HepG2 (cell line): ENCODE measurements around the gene SND1. TPM values are rescaled to one million over a fixed set of nuclear protein-coding genes. Genes with fewer than 3 reads are reported as not detected.

ENCODE experiments used
- ATAC-seq: fragments of 200-7000 bp; cut with Tn5 transposase; 3 replicates; pipeline ENCODE4 v1.9.1; 2020; ENCODE audit warnings: mild to moderate bottlenecking, moderate library complexity
- BruUV-seq: library from RNA; stranded (reverse); fragments of 400-500 nt; replicated peaks from 2 replicates; lab custom pipeline; 2021; lab: Mats Ljungman, UMichigan
- CTCF ChIA-PET: fragments of 300-600 bp; formaldehyde crosslinking; extraction: SDS; loops from one replicate; lab custom pipeline; 2021; ENCODE audit warnings: low total read pairs, inconsistent platforms, low intra/inter-chr PET ratio; lab: Yijun Ruan, JAX
- POLR2A ChIA-PET: fragments of 350-600 bp; sonication (Branson Sonifier 250); formaldehyde crosslinking; loops from one replicate; lab custom pipeline; 2020; ENCODE audit warnings: antibody characterized with exemption, inconsistent platforms; lab: Yijun Ruan, JAX
- DNase-seq: peaks from one replicate; pipeline ENCODE4 v3.0.0-alpha.2; 2015; ENCODE audit warnings: low spot score
- FAIRE-seq: peaks from 3 replicates; lab custom pipeline; 2011; peaks lifted over from hg19 to GRCh38; lab: Jason Lieb, UNC
- H2AFZ ChIP-seq: one replicate; pipeline ENCODE4 v1.6.1; 2011; ENCODE audit warnings: low read length, inconsistent platforms
- H3K27ac ChIP-seq: fragments of 300-600 bp; 3 replicates; pipeline ENCODE4 v1.8.0; 2011; ENCODE audit warnings: mixed run types, mild to moderate bottlenecking, mixed read lengths, low read length, inconsistent platforms; ENCODE audit not compliant: insufficient read depth; ENCODE audit errors: extremely low read length
- H3K27me3 ChIP-seq, 2 experiments: fragments of 200-600 bp in 1 of 2; 2 replicates in 1 of 2; 3 replicates in 1 of 2; pipeline versions ENCODE4 v1.6.0 to v1.8.0; 2011; ENCODE audit warnings: low read length in 2 of 2, mild to moderate bottlenecking in 2 of 2, moderate library complexity in 2 of 2, inconsistent platforms in 1 of 2; ENCODE audit not compliant: insufficient read depth in 2 of 2, control insufficient read depth in 1 of 2
- H3K36me3 ChIP-seq, 2 experiments: fragments of 200-600 bp in 1 of 2; replicated peaks in 1 of 2; 2 replicates in 1 of 2; 3 replicates in 1 of 2; pipeline versions ENCODE4 v1.5.1 to v1.8.0; 2011; ENCODE audit warnings: low read length in 2 of 2, inconsistent platforms in 1 of 2; ENCODE audit not compliant: insufficient read depth in 2 of 2, control insufficient read depth in 1 of 2
- H3K4me1 ChIP-seq: 2 replicates; pipeline ENCODE4 v1.5.1; 2012; ENCODE audit warnings: low read length, inconsistent platforms; ENCODE audit not compliant: insufficient read depth
- H3K4me2 ChIP-seq: 2 replicates; pipeline ENCODE4 v1.6.0; 2011; ENCODE audit warnings: low read depth, low read length, inconsistent platforms
- H3K4me3 ChIP-seq, 3 experiments: fragments of 200-600 bp in 1 of 3; sonication (generic), shearing (Covaris generic) in 1 of 3; replicated peaks in 1 of 3; 2 replicates each; pipeline ENCODE4 v1.5.1; 2011 to 2016; ENCODE audit warnings: low read length in 3 of 3, inconsistent platforms in 2 of 3, low read depth in 2 of 3, mild to moderate bottlenecking in 2 of 3, control low read depth in 1 of 3, mixed read lengths in 1 of 3; ENCODE audit not compliant: insufficient read depth in 1 of 3
- H3K79me2 ChIP-seq: one replicate; pipeline ENCODE4 v1.6.1; 2011; ENCODE audit warnings: low read length, inconsistent platforms; ENCODE audit not compliant: insufficient read depth
- H3K9ac ChIP-seq: 2 replicates; pipeline ENCODE4 v1.6.0; 2011; ENCODE audit warnings: mild to moderate bottlenecking, low read depth, low read length, inconsistent platforms; ENCODE audit not compliant: insufficient read depth
- H3K9me3 ChIP-seq: 2 replicates; pipeline ENCODE4 v1.5.1; 2012; ENCODE audit warnings: mild to moderate bottlenecking, low read length
- H4K20me1 ChIP-seq: 2 replicates; pipeline ENCODE4 v1.6.0; 2011; ENCODE audit warnings: inconsistent platforms, mild to moderate bottlenecking, low read length, moderate library complexity; ENCODE audit not compliant: insufficient read depth
- KDM4B ChIP-seq: sonication (generic); formaldehyde crosslinking; IDR thresholded peaks from 2 replicates; pipeline ENCODE4 v1.4.0; 2020; ENCODE audit warnings: missing genetic modification reagents
- MLLT10 ChIP-seq: sonication (generic); formaldehyde crosslinking; IDR thresholded peaks from 2 replicates; pipeline ENCODE4 v1.4.0; 2020; ENCODE audit warnings: missing genetic modification reagents
- MNT ChIP-seq: fragments of 450-650 bp; IDR thresholded peaks from 2 replicates; pipeline ENCODE4 v1.6.1; 2016
- RFX1 ChIP-seq: fragments of 450-650 bp; IDR thresholded peaks from 2 replicates; pipeline ENCODE4 v1.6.1; 2017
- ZFX ChIP-seq: sonication (generic); formaldehyde crosslinking; IDR thresholded peaks from 2 replicates; pipeline ENCODE4 v1.4.0; 2020; ENCODE audit warnings: mild to moderate bottlenecking, low read depth, missing genetic modification reagents, moderate library complexity
- ZNF10 ChIP-seq: sonication (generic); formaldehyde crosslinking; IDR thresholded peaks from 2 replicates; pipeline ENCODE4 v1.4.0; 2020; ENCODE audit warnings: mild to moderate bottlenecking, low read depth, missing genetic modification reagents, borderline replicate concordance
- ZNF333 ChIP-seq: sonication (generic); formaldehyde crosslinking; IDR thresholded peaks from 2 replicates; pipeline ENCODE4 v1.4.0; 2020; ENCODE audit warnings: mild to moderate bottlenecking, missing genetic modification reagents, borderline replicate concordance
- WGBS: methylation state at CpG from one replicate; pipeline ENCODE4 v1.1.6; 2017; ENCODE audit warnings: low lambda C conversion rate; 5-methylcytosine and 5-hydroxymethylcytosine counted together
- in situ Hi-C: cut with HindIII; loops from 2 replicates; pipeline ENCODE4 v1.10.0; 2017; ENCODE audit warnings: low pct_unique_long_range_greater_than_20kb; ENCODE audit not compliant: extremely low pct_ligation_motif_present
- intact Hi-C: fragments of 100-400 bp; cut with micrococcal nuclease; formaldehyde crosslinking; loops from one replicate; pipeline ENCODE4 v1.10.0; 2022; ENCODE audit not compliant: unreplicated experiment
- polyA plus RNA-seq, 8 experiments: library from polyadenylated mRNA; depleted of rRNA in 3 of 8; stranded (reverse) in 7 of 8; unstranded in 1 of 8; fragments of >200 nt; fragmentation: Illumina TruSeq in 4 of 8; extraction: Trizol in 4 of 8; gene quantifications; 2 replicates each; pipeline versions ENCODE4 v1.2.1 to v1.2.3, GENCODE V29; 2011 to 2016; ENCODE audit warnings: low read depth in 4 of 8, missing spikeins in 1 of 8, mixed read lengths in 1 of 8; ENCODE audit not compliant: insufficient read depth in 1 of 8
- total RNA-seq, 5 experiments: library from RNA; depleted of rRNA; stranded (reverse); fragments of >200 nt; fragmentation: Illumina TruSeq; extraction: Trizol; gene quantifications; 2 replicates each; pipeline ENCODE4 v1.2.3, GENCODE V29; 2016; ENCODE audit warnings: low read depth in 1 of 5
- TF ChIP-seq, protein P1 (sequence below): sonication (generic); formaldehyde crosslinking; IDR thresholded peaks from 2 replicates; pipeline ENCODE4 v1.4.0; 2020; ENCODE audit warnings: missing genetic modification reagents
- TF ChIP-seq, protein P2 (sequence below): sonication (generic); formaldehyde crosslinking; IDR thresholded peaks from 2 replicates; pipeline ENCODE4 v1.4.0; 2020; ENCODE audit warnings: mild to moderate bottlenecking, missing genetic modification reagents
- TF ChIP-seq, protein P3 (sequence below): sonication (generic); formaldehyde crosslinking; IDR thresholded peaks from 2 replicates; pipeline ENCODE4 v1.4.0; 2020; ENCODE audit warnings: missing genetic modification reagents, mild to moderate bottlenecking, borderline replicate concordance

Gene SND1
- total and polyA plus RNA-seq, 2 of the 13 experiments (the other 11 are each of a cell fraction or from before 2014, with no cell fraction given): 110 to 182 TPM

- no peaks in the 10 kb centered on the region for H3K9me3 ChIP-seq
- intact Hi-C loops: no loop called here
- no peaks in the 10 kb centered on the region for H3K4me1 ChIP-seq
- in situ Hi-C loops: no loop called here
- H3K36me3 ChIP-seq: peaks cover 17 to 79% of the 10 kb centered on the region in 2 experiments
- no peak overlapping the region for H3K27ac ChIP-seq
- ATAC-seq (no peak; the same call in 2 of the 3 replicates), FAIRE-seq (no peak), DNase-seq (no peak)
- ChIA-PET POLR2A (no interaction called here), CTCF (no interaction called here)
- H3K79me2 ChIP-seq: peaks cover 43% of the 10 kb centered on the region
- no peak overlapping the region for H3K4me2 ChIP-seq
- no peak overlapping the region for H3K9ac ChIP-seq
- no peak overlapping the region for H2AFZ ChIP-seq
- no TSS peak for BruUV-seq
- H3K27me3 ChIP-seq: no peaks in the 10 kb centered on the region
- WGBS: 98% methylated on average over 7 of the region's 7 CpGs
- H3K4me3 ChIP-seq: no peak overlapping the region
- H4K20me1 ChIP-seq: peaks cover 6% of the 10 kb centered on the region; the same call in 1 of the 2 replicates
- TF ChIP-seq MLLT10 (no peak), ZFX (CRISPR knock-in tag) (no peak), KDM4B (CRISPR knock-in tag) (no peak), RFX1 (no peak), ZNF333 (CRISPR knock-in tag) (no peak), ZNF10 (no peak), MNT (no peak)
- TF ChIP-seq, protein P1, sequence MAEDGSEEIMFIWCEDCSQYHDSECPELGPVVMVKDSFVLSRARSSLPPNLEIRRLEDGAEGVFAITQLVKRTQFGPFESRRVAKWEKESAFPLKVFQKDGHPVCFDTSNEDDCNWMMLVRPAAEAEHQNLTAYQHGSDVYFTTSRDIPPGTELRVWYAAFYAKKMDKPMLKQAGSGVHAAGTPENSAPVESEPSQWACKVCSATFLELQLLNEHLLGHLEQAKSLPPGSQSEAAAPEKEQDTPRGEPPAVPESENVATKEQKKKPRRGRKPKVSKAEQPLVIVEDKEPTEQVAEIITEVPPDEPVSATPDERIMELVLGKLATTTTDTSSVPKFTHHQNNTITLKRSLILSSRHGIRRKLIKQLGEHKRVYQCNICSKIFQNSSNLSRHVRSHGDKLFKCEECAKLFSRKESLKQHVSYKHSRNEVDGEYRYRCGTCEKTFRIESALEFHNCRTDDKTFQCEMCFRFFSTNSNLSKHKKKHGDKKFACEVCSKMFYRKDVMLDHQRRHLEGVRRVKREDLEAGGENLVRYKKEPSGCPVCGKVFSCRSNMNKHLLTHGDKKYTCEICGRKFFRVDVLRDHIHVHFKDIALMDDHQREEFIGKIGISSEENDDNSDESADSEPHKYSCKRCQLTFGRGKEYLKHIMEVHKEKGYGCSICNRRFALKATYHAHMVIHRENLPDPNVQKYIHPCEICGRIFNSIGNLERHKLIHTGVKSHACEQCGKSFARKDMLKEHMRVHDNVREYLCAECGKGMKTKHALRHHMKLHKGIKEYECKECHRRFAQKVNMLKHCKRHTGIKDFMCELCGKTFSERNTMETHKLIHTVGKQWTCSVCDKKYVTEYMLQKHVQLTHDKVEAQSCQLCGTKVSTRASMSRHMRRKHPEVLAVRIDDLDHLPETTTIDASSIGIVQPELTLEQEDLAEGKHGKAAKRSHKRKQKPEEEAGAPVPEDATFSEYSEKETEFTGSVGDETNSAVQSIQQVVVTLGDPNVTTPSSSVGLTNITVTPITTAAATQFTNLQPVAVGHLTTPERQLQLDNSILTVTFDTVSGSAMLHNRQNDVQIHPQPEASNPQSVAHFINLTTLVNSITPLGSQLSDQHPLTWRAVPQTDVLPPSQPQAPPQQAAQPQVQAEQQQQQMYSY (CRISPR knock-in tag): no peak
- TF ChIP-seq, protein P2, sequence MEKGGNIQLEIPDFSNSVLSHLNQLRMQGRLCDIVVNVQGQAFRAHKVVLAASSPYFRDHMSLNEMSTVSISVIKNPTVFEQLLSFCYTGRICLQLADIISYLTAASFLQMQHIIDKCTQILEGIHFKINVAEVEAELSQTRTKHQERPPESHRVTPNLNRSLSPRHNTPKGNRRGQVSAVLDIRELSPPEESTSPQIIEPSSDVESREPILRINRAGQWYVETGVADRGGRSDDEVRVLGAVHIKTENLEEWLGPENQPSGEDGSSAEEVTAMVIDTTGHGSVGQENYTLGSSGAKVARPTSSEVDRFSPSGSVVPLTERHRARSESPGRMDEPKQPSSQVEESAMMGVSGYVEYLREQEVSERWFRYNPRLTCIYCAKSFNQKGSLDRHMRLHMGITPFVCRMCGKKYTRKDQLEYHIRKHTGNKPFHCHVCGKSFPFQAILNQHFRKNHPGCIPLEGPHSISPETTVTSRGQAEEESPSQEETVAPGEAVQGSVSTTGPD (CRISPR knock-in tag): no peak
- TF ChIP-seq, protein P3, sequence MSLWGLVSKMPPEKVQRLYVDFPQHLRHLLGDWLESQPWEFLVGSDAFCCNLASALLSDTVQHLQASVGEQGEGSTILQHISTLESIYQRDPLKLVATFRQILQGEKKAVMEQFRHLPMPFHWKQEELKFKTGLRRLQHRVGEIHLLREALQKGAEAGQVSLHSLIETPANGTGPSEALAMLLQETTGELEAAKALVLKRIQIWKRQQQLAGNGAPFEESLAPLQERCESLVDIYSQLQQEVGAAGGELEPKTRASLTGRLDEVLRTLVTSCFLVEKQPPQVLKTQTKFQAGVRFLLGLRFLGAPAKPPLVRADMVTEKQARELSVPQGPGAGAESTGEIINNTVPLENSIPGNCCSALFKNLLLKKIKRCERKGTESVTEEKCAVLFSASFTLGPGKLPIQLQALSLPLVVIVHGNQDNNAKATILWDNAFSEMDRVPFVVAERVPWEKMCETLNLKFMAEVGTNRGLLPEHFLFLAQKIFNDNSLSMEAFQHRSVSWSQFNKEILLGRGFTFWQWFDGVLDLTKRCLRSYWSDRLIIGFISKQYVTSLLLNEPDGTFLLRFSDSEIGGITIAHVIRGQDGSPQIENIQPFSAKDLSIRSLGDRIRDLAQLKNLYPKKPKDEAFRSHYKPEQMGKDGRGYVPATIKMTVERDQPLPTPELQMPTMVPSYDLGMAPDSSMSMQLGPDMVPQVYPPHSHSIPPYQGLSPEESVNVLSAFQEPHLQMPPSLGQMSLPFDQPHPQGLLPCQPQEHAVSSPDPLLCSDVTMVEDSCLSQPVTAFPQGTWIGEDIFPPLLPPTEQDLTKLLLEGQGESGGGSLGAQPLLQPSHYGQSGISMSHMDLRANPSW (CRISPR knock-in tag): no peak
Observed at GRCh38 chr7:127718340-127718679, 66.3 kb downstream of the SND1 start.
